Activated CD4-positive, alpha-beta T cell treated with anti-CD3 and anti-CD28 coated beads, Interleukin-2, amount 50 U/mL, for 16 hours (primary cell): ENCODE measurements around the gene CRIP3.

Experiments
- DNase-seq: peaks from one replicate; pipeline ENCODE4 v3.0.0-alpha.2; 2020

Gene CRIP3

DNA sequence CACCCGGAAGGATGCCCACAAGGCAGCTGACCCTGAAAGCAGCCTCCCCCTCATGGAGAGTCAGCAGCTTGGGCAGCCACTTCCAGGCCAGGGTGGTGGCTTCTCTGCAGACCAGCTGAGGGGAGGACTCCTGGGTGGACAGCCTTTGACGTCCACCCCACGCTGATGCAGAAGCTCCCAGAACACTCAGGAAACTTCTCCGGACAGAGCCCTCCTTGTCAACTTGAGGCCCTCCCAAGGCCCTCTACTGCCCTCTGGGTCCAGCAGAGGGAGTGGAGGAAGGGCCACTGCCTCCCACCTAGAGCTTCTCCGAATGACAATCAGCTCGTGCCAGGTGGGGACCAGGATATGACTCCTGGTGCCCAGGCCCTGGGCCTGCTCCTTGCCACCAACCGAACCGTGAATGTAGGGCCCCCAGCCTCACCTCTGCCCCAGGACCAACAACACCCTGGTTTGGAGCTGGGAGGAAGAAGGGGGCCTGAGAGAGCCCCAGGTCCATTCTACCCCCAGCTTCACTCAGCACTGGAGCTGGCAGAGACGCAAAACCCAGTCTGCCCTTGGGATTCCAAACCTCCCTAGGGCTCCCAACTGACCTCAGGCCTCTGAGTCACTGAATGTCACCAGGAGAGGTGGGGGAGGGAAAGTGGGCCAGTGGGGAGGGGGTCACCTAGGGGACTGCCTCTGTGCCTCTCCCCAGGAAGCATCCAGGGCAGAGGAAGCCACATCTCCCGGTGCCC lies 21.5 kb downstream of the CRIP3 start:
- no peak for DNase-seq

DNA sequence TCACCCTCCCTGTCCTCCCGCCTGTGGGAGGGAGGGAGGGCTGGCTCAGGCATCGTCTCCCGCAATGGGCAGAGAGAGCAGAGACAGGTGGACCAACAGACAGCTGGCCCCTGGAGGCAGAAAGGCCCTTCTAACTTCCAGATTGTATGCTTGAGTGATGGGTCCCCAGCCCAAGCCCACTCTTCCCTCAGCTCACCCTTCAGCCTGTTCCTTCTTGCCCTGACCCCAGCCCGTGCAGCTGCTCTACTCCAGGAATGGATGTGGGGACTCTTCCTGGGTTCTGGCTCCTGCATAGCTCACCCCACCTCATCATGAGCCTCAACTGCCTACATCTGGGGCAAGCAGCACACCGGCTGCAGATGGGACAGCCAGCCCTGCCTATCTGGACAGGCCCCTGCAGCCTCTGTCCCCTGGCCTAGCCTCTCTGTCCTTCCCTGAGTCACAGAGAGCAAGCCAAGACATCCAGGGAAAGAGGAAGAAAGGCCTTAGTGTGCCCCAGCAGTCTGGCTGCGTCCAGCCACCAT lies 22.1 kb downstream of the CRIP3 start:
- no peak for DNase-seq

GRCh38 chr6:43285832-43286231 lies 22.8 kb downstream of the CRIP3 start:
- no peak for DNase-seq

GRCh38 chr6:43284991-43285781 lies 23.4 kb downstream of the CRIP3 start:
- DNase-seq: no peak

- no peak for DNase-seq
These were observed 24.7 kb downstream of the CRIP3 start for GRCh38 chr6:43283905-43284304.

GRCh38 chr6:43283514-43283901 lies 25.1 kb downstream of the CRIP3 start:
- DNase-seq: no peak

- DNase-seq: no peak
These were observed 25.8 kb downstream of the CRIP3 start for GRCh38 chr6:43282636-43283513.

- DNase-seq: no peak
These were observed 26.6 kb downstream of the CRIP3 start for GRCh38 chr6:43282060-43282459.

- no peak for DNase-seq
These were observed 28.4 kb downstream of the CRIP3 start for GRCh38 chr6:43280234-43280633.

- DNase-seq: no peak
These were observed 30.0 kb downstream of the CRIP3 start for GRCh38 chr6:43278524-43279078.

- no peak for DNase-seq
These were observed 30.7 kb downstream of the CRIP3 start for GRCh38 chr6:43277643-43278523.

- DNase-seq: no peak
These were observed 31.4 kb downstream of the CRIP3 start for GRCh38 chr6:43277306-43277642.

DNA sequence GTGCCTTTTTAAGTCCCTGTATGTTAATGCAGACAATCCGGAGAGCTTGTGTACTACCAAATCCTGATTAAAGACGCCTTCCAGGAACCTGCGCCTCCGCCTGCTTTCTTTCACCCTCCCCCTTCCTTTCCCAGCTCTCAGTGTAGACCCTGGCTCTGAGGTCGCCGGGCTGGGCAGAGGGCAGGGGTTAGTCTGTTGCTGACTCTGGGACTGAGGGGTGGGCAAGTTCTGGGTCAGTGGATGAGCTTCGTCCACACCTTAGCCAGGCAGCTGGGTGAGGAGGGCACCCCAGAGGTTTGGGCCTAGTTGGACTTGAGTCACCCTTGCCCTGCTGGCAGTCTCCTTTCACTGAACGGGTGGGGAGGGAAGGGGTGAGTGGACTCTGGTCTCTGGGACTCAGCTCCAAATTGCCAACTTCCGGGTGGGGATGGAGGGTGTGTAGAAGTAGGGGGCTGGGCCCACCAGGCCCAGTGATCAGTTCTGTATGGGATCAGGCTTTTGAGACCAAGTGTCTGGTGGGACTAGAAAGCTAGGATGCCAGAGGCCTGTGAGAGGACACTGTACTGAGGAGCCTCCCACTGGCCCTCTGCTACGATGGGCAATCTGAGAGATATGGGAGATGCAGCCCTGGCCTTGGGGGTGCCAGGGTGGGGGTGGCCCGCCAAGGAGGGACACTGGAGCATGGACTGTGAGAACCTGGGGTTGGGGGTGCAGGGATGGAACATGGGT lies 31.9 kb downstream of the CRIP3 start:
- no peak for DNase-seq

- DNase-seq: peak; percentile 18
These were observed 32.6 kb downstream of the CRIP3 start for GRCh38 chr6:43275801-43276576.

GRCh38 chr6:43274916-43275597 lies 33.6 kb downstream of the CRIP3 start:
- DNase-seq: no peak

GRCh38 chr6:43274127-43274915 lies 34.3 kb downstream of the CRIP3 start:
- DNase-seq: no peak

DNA sequence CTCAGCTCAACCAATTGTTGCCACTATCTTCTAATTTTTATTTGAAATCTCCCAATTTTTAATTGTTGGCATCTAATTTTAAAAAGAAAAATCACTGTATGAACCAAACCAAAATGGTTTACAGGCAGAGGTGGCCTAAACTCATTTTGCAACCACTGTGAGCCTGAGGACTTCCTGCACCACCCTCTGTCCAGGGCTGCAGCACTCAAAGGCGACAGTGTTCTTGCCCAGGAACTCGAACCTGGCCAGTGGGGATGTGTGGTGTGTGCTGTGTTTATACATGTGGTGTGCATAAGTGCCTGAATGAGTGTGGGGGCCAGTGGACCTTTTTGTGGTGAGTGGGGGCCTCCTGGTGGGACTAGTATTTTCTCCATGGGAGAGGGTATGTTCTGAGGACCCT lies 34.9 kb downstream of the CRIP3 start:
- DNase-seq: no peak

- DNase-seq: no peak
These were observed 36.7 kb downstream of the CRIP3 start for GRCh38 chr6:43271944-43272343.
